Left cardiac atrium (tissue), 4 donors: ENCODE results near the gene SYCE1L. TPM values are rescaled to one million over a fixed set of nuclear protein-coding genes. Genes with fewer than 3 reads are reported as not detected.
A peak's percentile ranks its signal among the peaks of the same experiment; 100 is the strongest.
"Not testable (repeated sequence)": the region's sequence is repeated elsewhere in the genome, so short reads cannot be mapped to it uniquely, and the experiment has no call there.

Experiments used
- ATAC-seq, 2 donors: fragments of 200-7000 bp; cut with Tn5 transposase; one replicate each; pipeline ENCODE4 v1.9.1; 2020; ENCODE audit warnings: mild to moderate bottlenecking in 2 of 2, moderate library complexity in 2 of 2
- DNase-seq: peaks from one replicate; pipeline ENCODE4 v3.0.0-alpha.2; 2020
- intact Hi-C, 2 donors: fragments of 100-400 bp; cut with DNase I; formaldehyde crosslinking; loops; one replicate each; pipeline versions ENCODE4 v1.14.1 to v1.15.1; 2022 to 2023
- long read RNA-seq: library from polyadenylated mRNA; unstranded; transcript quantifications from one replicate; pipeline ENCODE4 v2.0.0, GENCODE V29; 2021
- total RNA-seq, 2 donors: library from RNA; stranded (reverse); fragmentation: NEBNext Ultra II Directional; extraction: Animal tissue kit (Norgen Biotek cat#: 25700); gene quantifications; one replicate each; pipeline ENCODE4 v1.2.1, GENCODE V29; 2021
- donor health status: DM: no; HTN: yes; CAD: no.
- donor health status: DM: no; HTN: yes; CAD: no; lungs with severe emphysema.
- donor health status: DM: yes; HTN: yes; CAD: no.
- donor health status: Dilated cardiomyopathy.

SYCE1L gene, protein sequence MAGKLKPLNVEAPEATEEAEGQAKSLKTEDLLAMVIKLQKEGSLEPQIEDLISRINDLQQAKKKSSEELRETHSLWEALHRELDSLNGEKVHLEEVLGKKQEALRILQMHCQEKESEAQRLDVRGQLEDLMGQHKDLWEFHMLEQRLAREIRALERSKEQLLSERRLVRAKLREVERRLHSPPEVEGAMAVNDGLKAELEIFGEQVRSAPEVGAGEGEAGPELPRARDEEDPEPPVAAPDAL
- total RNA-seq = 1 to 10 TPM; 1.1 to 2.7 TPM
- long read RNA-seq, partial matches to known transcripts = 1 of 2 reads
- long read RNA-seq, other reads (novel, unspliced or antisense) = 1 of 2 reads

- intact Hi-C loops = no loop called here
- no peak for DNase-seq
- no peak for ATAC-seq
These were observed at the start of gene SYCE1L for GRCh38 chr16:77199211-77199610. Gene SYCE1L (plus strand): TSS chr16:77199408. CDS start chr16:77199452, 44 bp downstream.

DNA sequence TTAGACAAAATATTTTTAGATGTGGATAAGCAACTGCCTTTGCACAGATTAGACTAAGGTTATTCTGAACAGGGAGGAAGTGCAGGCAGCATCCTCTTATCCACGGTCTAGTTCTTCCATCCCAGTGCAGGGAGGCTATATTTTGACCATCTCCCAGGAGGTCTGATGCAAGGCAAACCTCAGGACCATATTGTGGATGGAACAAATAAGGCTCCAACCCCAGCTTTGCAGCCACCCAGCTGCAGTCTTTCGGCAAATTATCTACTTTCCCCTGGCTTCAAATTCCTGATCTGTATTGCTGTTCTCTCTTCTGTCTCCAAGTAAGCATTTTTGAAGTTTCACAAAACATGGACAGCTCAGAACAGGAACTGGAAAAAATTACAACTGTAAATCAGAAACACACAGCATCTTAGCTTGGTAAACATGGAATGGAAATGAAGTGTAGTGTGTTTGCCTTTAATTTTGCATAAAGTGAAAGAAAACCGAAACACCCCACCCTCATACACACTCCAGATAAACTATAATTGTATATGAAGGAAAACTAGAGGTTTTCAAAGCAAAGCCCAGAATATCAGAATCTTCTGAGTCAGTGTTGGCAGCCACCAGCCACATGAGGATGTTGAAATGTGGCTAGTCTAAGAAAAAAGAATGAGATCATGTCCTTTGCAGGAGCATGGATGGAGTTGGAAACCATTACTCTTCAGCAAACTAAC, 41.7 kb upstream of the SYCE1L start:
- intact Hi-C loops = no loop called here
- peak in 1 of 2 donors; percentile 81 for ATAC-seq

GRCh38 chr16:77158293-77158692, 40.9 kb upstream of the SYCE1L start:
- DNase-seq (peak; percentile 28), ATAC-seq (peak in 1 of 2 donors; percentile 52)
- intact Hi-C loops = no loop called here

More for the DNA sequence above, 41.7 kb upstream of the SYCE1L start:
- DNase-seq = no peak

- intact Hi-C loops = loop anchor here in 1 of 2 donors (10.0 kb wide), 1 partner anchor 110 kb away; no protein-coding TSS in a partner anchor
- DNase-seq (no peak), ATAC-seq (no peak)
These were observed 34.2 kb upstream of the SYCE1L start for GRCh38 chr16:77165006-77165405.

DNA sequence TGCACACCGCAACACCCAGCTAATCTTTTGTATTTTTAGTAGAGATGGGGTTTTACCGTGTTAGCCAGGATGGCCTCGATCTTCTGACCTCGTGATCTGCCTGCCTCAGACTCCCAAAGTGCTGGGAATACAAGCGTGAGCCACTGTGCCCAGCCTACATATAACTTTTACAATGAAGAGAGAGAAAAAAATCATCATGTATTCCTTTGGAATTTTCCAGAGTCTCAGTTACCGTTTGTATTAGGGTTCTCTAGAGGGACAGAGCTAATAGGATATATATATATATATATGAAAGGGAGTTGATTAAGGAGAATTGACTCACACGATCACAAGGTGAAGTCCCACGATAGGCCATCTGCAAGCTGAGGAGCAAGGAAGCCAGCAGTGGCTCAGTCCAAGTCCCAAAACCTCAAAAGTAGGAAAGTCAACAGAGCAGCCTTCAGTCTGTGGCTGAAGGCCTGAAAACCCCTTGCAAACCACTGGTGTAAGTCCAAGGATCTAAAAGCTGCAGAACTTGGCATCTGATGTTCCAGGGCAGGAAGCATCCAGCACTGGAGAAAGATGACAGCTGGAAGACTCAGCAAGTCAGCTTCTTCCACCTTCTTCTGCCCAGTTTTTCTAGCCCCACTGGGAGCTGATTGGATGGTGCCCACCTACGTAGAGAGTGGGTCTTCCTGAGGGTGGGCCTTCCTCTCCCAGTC, 33.5 kb upstream of the SYCE1L start:
- not testable (repeated sequence) for DNase-seq, ATAC-seq
- intact Hi-C loops = loop anchor here in 1 of 2 donors (10.0 kb wide), 1 partner anchor 111 kb away; no protein-coding TSS in a partner anchor

GRCh38 chr16:77166726-77167125, 32.5 kb upstream of the SYCE1L start:
- ATAC-seq (no peak), DNase-seq (no peak)
- intact Hi-C loops = loop anchor here in 1 of 2 donors (10.0 kb wide), 1 partner anchor 112 kb away; no protein-coding TSS in a partner anchor

- intact Hi-C loops = loop anchor here in 1 of 2 donors (10.0 kb wide), 1 partner anchor 114 kb away; no protein-coding TSS in a partner anchor
- ATAC-seq (no peak), DNase-seq (no peak)
These were observed 30.3 kb upstream of the SYCE1L start for GRCh38 chr16:77168901-77169300.

GRCh38 chr16:77169650-77170236, 29.5 kb upstream of the SYCE1L start:
- DNase-seq (peak; percentile 36), ATAC-seq (peak in 1 of 2 donors; percentile 69)
- intact Hi-C loops = loop anchor here (2.0 to 10.0 kb wide), 5 partner anchors 115 to 1382 kb away; no protein-coding TSS in a partner anchor

GRCh38 chr16:77170805-77171204, 28.4 kb upstream of the SYCE1L start:
- no peak for DNase-seq

DNA sequence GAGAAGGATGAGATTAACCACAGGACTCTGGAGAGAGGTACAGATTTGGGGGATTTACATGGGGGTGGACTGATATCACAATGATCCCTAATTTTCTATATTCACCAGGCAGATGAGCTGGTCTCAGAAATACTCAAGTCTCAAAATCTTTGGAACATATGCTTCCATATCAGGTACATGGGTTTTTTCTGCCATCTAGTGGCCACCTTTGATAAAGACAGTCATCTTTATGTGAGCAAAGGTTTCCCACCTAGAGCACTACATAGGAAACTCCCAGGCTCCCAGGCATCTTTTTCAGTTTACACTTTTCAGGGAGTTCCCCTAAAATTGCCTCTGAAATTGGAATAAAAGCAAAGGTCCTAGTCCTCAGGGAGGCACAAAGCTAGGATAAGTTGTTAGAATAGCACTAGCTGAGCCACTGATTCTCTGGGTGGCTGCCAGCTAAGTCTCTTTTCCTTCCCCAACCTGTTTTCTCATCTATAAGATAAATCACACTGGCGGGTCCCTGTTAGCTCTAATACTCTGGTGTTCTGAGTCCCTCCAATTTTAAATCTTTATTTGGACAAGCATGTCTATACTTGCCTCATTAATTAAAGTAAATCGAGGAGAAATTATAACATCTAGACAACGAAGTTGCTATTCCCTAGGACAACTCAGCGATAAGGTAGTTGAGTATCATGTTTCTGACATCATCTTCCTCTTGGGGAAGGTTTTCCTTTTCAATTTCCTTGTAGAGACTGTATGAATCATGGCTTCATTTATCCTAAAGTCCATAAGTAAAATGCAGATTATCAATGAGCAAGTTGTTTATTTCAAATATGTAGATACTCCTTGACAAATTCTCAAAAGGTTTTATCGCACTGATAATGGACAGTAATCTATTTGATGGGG, 27.2 kb upstream of the SYCE1L start:
- ATAC-seq (peak; percentile 62 to 65), DNase-seq (no peak)
- intact Hi-C loops = loop anchor here (2.0 to 10.0 kb wide), 4 partner anchors 507 to 1385 kb away; no protein-coding TSS in a partner anchor

More at GRCh38 chr16:77170805-77171204, 28.4 kb upstream of the SYCE1L start:
- no peak for ATAC-seq
- intact Hi-C loops = loop anchor here (2.0 to 10.0 kb wide), 4 partner anchors 506 to 1384 kb away; no protein-coding TSS in a partner anchor

DNA sequence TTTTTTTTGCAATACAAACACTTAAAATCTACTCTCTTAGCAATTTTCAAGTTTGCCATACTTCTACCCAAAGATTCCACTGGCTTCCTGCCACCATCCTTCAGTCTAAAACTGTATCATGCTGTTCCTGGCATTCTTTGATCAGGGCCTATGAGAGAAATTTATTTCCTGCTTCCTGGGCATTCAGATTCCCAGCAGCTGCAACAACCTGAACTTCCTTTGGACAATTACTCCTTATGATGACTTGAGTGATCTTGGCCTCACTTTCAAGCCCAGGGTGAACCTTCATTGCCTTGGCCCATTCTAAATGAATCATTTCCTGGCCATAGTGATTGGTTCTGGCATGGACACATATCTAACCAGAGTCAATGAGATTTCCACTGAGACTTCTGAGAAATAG, 26.3 kb upstream of the SYCE1L start:
- intact Hi-C loops = loop anchor here (5.0 to 10.0 kb wide), 2 partner anchors 508 to 1386 kb away; no protein-coding TSS in a partner anchor
- ATAC-seq = no peak
- DNase-seq = no peak

GRCh38 chr16:77183137-77183536, 16.1 kb upstream of the SYCE1L start:
- DNase-seq (no peak), ATAC-seq (no peak)
- intact Hi-C loops = no loop called here

DNA sequence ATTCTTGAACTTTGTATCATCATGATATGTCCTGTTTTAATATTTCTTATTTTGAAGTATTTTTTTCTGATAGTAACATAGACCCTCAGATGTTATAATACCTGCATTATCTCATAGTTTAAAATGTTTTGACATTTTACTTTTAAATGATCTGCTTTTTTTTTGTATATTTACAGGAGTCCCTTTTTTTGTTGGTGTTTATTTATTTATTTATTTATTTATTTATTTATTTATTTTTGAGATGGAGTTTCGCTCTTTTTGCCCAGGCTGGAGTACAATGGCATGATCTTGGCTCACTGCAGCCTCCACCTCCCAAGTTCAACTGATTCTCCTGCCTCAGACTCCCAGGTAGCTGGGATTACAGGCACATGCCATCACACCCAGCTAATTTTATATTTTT, 12.9 kb upstream of the SYCE1L start:
- DNase-seq = not testable (repeated sequence)

GRCh38 chr16:77190190-77190477, 9.1 kb upstream of the SYCE1L start:
- intact Hi-C loops = no loop called here
- ATAC-seq (no peak), DNase-seq (no peak)

More for the DNA sequence above, 12.9 kb upstream of the SYCE1L start:
- ATAC-seq, intact Hi-C loops: not testable (repeated sequence)

DNA sequence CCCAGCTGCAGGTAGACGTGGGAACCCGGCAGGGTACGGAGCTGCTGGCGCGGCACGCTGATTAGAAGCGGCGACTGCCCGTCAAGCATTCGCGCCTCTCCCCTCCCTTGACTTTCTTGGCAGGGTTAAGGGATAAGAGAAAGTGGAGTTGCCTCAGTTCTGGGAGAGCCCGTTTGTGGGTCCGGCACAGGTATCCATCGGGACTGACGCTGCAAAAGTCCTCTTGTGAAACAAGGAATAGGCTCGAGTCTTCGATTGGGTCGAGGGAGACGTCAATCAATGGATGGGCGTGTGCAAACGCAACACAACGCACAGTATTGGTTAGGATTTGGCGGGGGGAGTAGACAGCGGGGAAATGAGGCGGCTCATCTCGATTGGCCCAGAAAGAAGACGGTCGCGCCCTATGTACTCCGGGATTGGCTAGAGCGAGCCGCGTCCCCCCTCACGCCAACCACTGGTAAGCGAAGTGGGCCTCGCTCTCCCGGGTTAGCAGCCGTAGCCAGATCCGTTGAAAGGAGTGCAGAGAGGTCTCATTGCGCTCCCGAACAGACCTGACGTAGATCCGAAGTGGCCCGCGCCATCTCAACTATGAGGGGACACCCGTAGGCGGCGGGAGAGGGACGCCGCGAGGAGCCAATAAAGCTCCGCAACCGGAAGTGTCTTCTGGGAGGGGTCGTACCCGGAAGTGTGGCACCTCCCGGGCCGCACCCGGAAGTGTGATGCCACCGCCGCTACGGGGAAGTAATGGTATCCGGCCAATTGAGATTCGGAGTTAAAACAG, 8.5 kb upstream of the SYCE1L start, which contains the start of gene MON1B:
Gene MON1B (plus strand): TSS at position 713 of the 781 bp plus-strand sequence. CDS start 296 bp downstream, outside the sequence.
- intact Hi-C loops = no loop called here
- peak; percentile 99 for ATAC-seq
- DNase-seq = peak; percentile 98

- intact Hi-C loops = no loop called here
- no peak for DNase-seq
- peak; percentile 0 to 1 for ATAC-seq
These were observed 7.8 kb upstream of the SYCE1L start for GRCh38 chr16:77191259-77191969.
